Neural progenitor cell (in vitro differentiated cells): ENCODE results near the gene SPINDOC. TPM values are rescaled to one million over a fixed set of nuclear protein-coding genes. Genes with fewer than 3 reads are reported as not detected.

Source experiments
- DNase-seq: peaks from one replicate; pipeline ENCODE4 v3.0.0-alpha.2; 2016; ENCODE audit warnings: low spot score
- H2AFZ ChIP-seq: fragments of 200-600 bp; sonication (generic); replicated peaks from 2 replicates; pipeline ENCODE4 v1.6.1; 2016; ENCODE audit warnings: antibody characterized with exemption
- H3F3A ChIP-seq: fragments of 200-600 bp; sonication (generic); 2 replicates; pipeline ENCODE4 v1.6.1; 2016; ENCODE audit warnings: antibody characterized with exemption, low read depth
- H3K27ac ChIP-seq: fragments of 200-600 bp; sonication (generic); 2 replicates; pipeline ENCODE4 v1.5.1; 2016; ENCODE audit warnings: mild to moderate bottlenecking
- H3K27me3 ChIP-seq: fragments of 200-600 bp; sonication (generic); 2 replicates; pipeline ENCODE4 v1.6.1; 2016; ENCODE audit warnings: mild to moderate bottlenecking, moderate library complexity
- H3K36me3 ChIP-seq: fragments of 200-600 bp; sonication (generic); 2 replicates; pipeline ENCODE4 v1.5.1; 2016
- H3K4me1 ChIP-seq: fragments of 200-600 bp; sonication (generic); 2 replicates; pipeline ENCODE4 v1.6.1; 2016; ENCODE audit warnings: mixed run types
- H3K4me2 ChIP-seq: fragments of 200-600 bp; sonication (generic); 2 replicates; pipeline ENCODE4 v1.6.1; 2016
- H3K4me3 ChIP-seq: fragments of 200-600 bp; sonication (generic); 2 replicates; pipeline ENCODE4 v1.5.1; 2016
- H3K79me2 ChIP-seq: fragments of 200-600 bp; sonication (generic); 2 replicates; pipeline ENCODE4 v1.6.1; 2016; ENCODE audit warnings: low read depth
- H3K9ac ChIP-seq: fragments of 200-600 bp; sonication (generic); 2 replicates; pipeline ENCODE4 v1.6.1; 2016
- H3K9me3 ChIP-seq: fragments of 200-600 bp; sonication (generic); 2 replicates; pipeline ENCODE4 v1.5.1; 2016; ENCODE audit warnings: low read depth
- H4K20me1 ChIP-seq: fragments of 200-600 bp; sonication (generic); 2 replicates; pipeline ENCODE4 v1.6.1; 2016; ENCODE audit warnings: low read depth
- H3K27ac Mint-ChIP-seq: 3 replicates; pipeline ENCODE4 v1.8.0; 2021; ENCODE audit warnings: mixed read lengths
- H3K27me3 Mint-ChIP-seq: 2 replicates; pipeline ENCODE4 v1.8.0; 2022; ENCODE audit warnings: low read depth, mild to moderate bottlenecking, inconsistent platforms, moderate library complexity, mixed read lengths; ENCODE audit not compliant: insufficient read depth
- H3K36me3 Mint-ChIP-seq: 3 replicates; pipeline ENCODE4 v1.8.0; 2021; ENCODE audit warnings: mixed read lengths
- H3K4me1 Mint-ChIP-seq: 3 replicates; pipeline ENCODE4 v1.8.0; 2021; ENCODE audit warnings: mixed read lengths
- H3K4me3 Mint-ChIP-seq: 3 replicates; pipeline ENCODE4 v1.8.0; 2021; ENCODE audit warnings: mild to moderate bottlenecking, moderate library complexity, mixed read lengths
- H3K9me3 Mint-ChIP-seq: 3 replicates; pipeline ENCODE4 v1.8.0; 2020; ENCODE audit warnings: mixed read lengths
- EZH2 ChIP-seq: fragments of 200-600 bp; sonication (generic); IDR thresholded peaks from 2 replicates; pipeline ENCODE4 v1.6.1; 2017; ENCODE audit warnings: antibody characterized with exemption, mild to moderate bottlenecking, moderate library complexity
- EZH2phosphoT487 ChIP-seq: fragments of 200-600 bp; sonication (generic); IDR thresholded peaks from 2 replicates; pipeline ENCODE4 v1.6.1; 2017; ENCODE audit warnings: antibody characterized with exemption
- total RNA-seq: library from RNA; depleted of rRNA; stranded (reverse); fragments of >200 nt; gene quantifications from 2 replicates; pipeline ENCODE4 v1.2.3, GENCODE V29; 2015; ENCODE audit warnings: low replicate concordance
- TF ChIP-seq, protein P1 (sequence below): fragments of 200-600 bp; sonication (generic); IDR thresholded peaks from 2 replicates; pipeline ENCODE4 v1.5.1; 2017; ENCODE audit warnings: antibody characterized with exemption, mild to moderate bottlenecking

The SPINDOC gene
- total RNA-seq, 1 donor from 2014 or later, result 27.2 TPM

- peak; percentile 26 for DNase-seq
- H4K20me1 ChIP-seq, result peaks cover 78% of the 10 kb centered on the region
- H3K9me3 ChIP-seq, result no peaks in the 10 kb centered on the region
- H3K36me3 ChIP-seq, result peaks cover 1% of the 10 kb centered on the region
- peaks cover 95% of the 10 kb centered on the region for H3K79me2 ChIP-seq
- H3K9ac ChIP-seq, result no peak overlapping the region
- H2AFZ ChIP-seq, result no peak overlapping the region
- peaks cover 41% of the 10 kb centered on the region for H3K4me1 ChIP-seq
- H3K27me3 ChIP-seq, result no peaks in the 10 kb centered on the region
- TF ChIP-seq, protein P1, sequence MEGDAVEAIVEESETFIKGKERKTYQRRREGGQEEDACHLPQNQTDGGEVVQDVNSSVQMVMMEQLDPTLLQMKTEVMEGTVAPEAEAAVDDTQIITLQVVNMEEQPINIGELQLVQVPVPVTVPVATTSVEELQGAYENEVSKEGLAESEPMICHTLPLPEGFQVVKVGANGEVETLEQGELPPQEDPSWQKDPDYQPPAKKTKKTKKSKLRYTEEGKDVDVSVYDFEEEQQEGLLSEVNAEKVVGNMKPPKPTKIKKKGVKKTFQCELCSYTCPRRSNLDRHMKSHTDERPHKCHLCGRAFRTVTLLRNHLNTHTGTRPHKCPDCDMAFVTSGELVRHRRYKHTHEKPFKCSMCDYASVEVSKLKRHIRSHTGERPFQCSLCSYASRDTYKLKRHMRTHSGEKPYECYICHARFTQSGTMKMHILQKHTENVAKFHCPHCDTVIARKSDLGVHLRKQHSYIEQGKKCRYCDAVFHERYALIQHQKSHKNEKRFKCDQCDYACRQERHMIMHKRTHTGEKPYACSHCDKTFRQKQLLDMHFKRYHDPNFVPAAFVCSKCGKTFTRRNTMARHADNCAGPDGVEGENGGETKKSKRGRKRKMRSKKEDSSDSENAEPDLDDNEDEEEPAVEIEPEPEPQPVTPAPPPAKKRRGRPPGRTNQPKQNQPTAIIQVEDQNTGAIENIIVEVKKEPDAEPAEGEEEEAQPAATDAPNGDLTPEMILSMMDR, result no peak
- no peak for TF ChIP-seq EZH2
- TF ChIP-seq EZH2phosphoT487, result no peak
- H3K27ac ChIP-seq, result no peak overlapping the region
- no peak overlapping the region for H3K27ac Mint-ChIP-seq
- H3K4me2 ChIP-seq, result peak overlapping the region; percentile 92
- H3F3A ChIP-seq, result peaks cover 85% of the 10 kb centered on the region
- H3K9me3 Mint-ChIP-seq, result no peaks in the 10 kb centered on the region
- peak overlapping the region; percentile 62 for H3K4me3 ChIP-seq
- H3K27me3 Mint-ChIP-seq, result peaks cover 23% of the 10 kb centered on the region
- H3K4me3 Mint-ChIP-seq, result peak overlapping the region; percentile 74
- peaks cover 7% of the 10 kb centered on the region for H3K36me3 Mint-ChIP-seq
- H3K4me1 Mint-ChIP-seq, result peaks cover 49% of the 10 kb centered on the region
Observed at GRCh38 chr11:63764679-63765647, 48.3 kb upstream of the SPINDOC start.

DNA sequence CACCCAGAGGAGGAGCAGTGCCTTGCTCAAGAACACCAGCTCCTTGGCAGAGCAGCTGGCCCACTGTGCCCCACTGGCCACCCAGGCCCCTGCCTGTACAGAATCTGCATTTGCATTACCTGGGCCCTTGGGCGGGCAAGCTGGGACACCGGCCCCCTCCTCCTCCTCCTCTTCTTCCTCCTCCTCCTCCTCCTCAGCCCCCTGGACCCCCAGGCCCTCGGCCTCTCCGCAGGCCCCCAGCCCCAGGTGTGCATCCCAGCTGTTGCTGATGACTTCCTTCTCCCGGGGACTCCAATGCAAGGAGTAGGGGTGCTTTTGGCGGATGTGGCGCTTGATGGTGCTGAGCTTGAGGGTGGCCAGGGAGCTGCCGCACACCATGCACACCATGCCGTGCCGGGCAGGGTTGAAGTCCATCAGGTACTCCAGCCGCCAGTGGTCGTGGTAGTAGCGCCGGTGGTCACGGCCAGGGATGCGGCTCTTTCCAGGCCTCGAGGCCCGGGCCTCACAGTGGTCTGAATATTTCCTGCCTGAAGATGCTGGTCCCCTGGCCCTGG lies 47.5 kb upstream of the SPINDOC start:
- H3K9me3 Mint-ChIP-seq, result no peaks in the 10 kb centered on the region
- H3K4me1 ChIP-seq, result peaks cover 41% of the 10 kb centered on the region
- no peaks in the 10 kb centered on the region for H3K36me3 ChIP-seq
- H3K4me1 Mint-ChIP-seq, result peaks cover 49% of the 10 kb centered on the region
- H3F3A ChIP-seq, result peaks cover 83% of the 10 kb centered on the region
- H3K27me3 ChIP-seq, result no peaks in the 10 kb centered on the region
- no peak overlapping the region for H2AFZ ChIP-seq
- peaks cover 70% of the 10 kb centered on the region for H4K20me1 ChIP-seq
- peaks cover 92% of the 10 kb centered on the region for H3K79me2 ChIP-seq
- H3K27ac Mint-ChIP-seq, result no peak overlapping the region
- no peak overlapping the region for H3K4me3 Mint-ChIP-seq
- peaks cover 24% of the 10 kb centered on the region for H3K27me3 Mint-ChIP-seq
- H3K27ac ChIP-seq, result no peak overlapping the region
- peak overlapping the region; percentile 84 for H3K4me2 ChIP-seq
- TF ChIP-seq, protein P1, result no peak
- TF ChIP-seq EZH2phosphoT487, result no peak
- TF ChIP-seq EZH2, result no peak
- H3K4me3 ChIP-seq, result no peak overlapping the region
- no peak for DNase-seq
- no peaks in the 10 kb centered on the region for H3K9me3 ChIP-seq
- H3K36me3 Mint-ChIP-seq, result peaks cover 7% of the 10 kb centered on the region
- H3K9ac ChIP-seq, result no peak overlapping the region

GRCh38 chr11:63766531-63767235 lies 46.6 kb upstream of the SPINDOC start:
- H3K36me3 Mint-ChIP-seq, result peaks cover 7% of the 10 kb centered on the region
- Histone ChIP-seq H3K9ac (no peak overlapping the region), H3K27ac (no peak overlapping the region)

More at GRCh38 chr11:63766531-63767235, 46.6 kb upstream of the SPINDOC start:
- TF ChIP-seq EZH2 (no peak), EZH2phosphoT487 (no peak)
- TF ChIP-seq, protein P1, result no peak
- H2AFZ ChIP-seq, result no peak overlapping the region
- H3K27me3 ChIP-seq, result no peaks in the 10 kb centered on the region
- peaks cover 46% of the 10 kb centered on the region for H3K4me1 Mint-ChIP-seq
- H3K36me3 ChIP-seq, result no peaks in the 10 kb centered on the region
- H3K4me1 ChIP-seq, result peaks cover 39% of the 10 kb centered on the region
- no peak overlapping the region for H3K27ac Mint-ChIP-seq
- H3K4me3 ChIP-seq, result peak overlapping the region; percentile 94
- H3F3A ChIP-seq, result peaks cover 74% of the 10 kb centered on the region
- H3K9me3 ChIP-seq, result no peaks in the 10 kb centered on the region
- peaks cover 60% of the 10 kb centered on the region for H4K20me1 ChIP-seq
- H3K4me3 Mint-ChIP-seq, result peak overlapping the region; percentile 98
- peak overlapping the region; percentile 84 for H3K4me2 ChIP-seq
- H3K79me2 ChIP-seq, result peaks cover 83% of the 10 kb centered on the region
- peaks cover 25% of the 10 kb centered on the region for H3K27me3 Mint-ChIP-seq
- H3K9me3 Mint-ChIP-seq, result no peaks in the 10 kb centered on the region
- DNase-seq, result peak; percentile 38
